DMS 273 (cell line): ENCODE data around the gene DNTTIP2.
"Not testable (repeated sequence)": the region's sequence is repeated elsewhere in the genome, so short reads cannot be mapped to it uniquely, and the experiment has no call there.

Experiments used
- DNase-seq: peaks from one replicate; lab custom pipeline; 2025; ENCODE audit not compliant: unreplicated experiment; lab: John Stamatoyannopoulos, UW

The DNTTIP2 gene

GRCh38 chr1:93877529-93877928 is 1.5 kb downstream of the DNTTIP2 start:
- no peak for DNase-seq

GRCh38 chr1:93876244-93876643 is 2.8 kb downstream of the DNTTIP2 start:
- no peak for DNase-seq

GRCh38 chr1:93874025-93874651 is 4.9 kb downstream of the DNTTIP2 start:
- DNase-seq: peak; percentile 41

- no peak for DNase-seq
Measured at GRCh38 chr1:93871366-93871765, 7.6 kb downstream of the DNTTIP2 start.

- no peak for DNase-seq
Measured at GRCh38 chr1:93869653-93870052, 9.4 kb downstream of the DNTTIP2 start.

GRCh38 chr1:93868492-93868891 is 10.5 kb downstream of the DNTTIP2 start:
- not testable (repeated sequence) for DNase-seq

GRCh38 chr1:93865253-93865652 is 13.8 kb downstream of the DNTTIP2 start:
- DNase-seq: no peak

GRCh38 chr1:93864175-93864574 is 14.8 kb downstream of the DNTTIP2 start:
- no peak for DNase-seq

GRCh38 chr1:93857653-93858052 is 21.4 kb downstream of the DNTTIP2 start:
- DNase-seq: not testable (repeated sequence)

GRCh38 chr1:93855983-93856382 is 23.0 kb downstream of the DNTTIP2 start:
- not testable (repeated sequence) for DNase-seq

GRCh38 chr1:93853940-93854339 is 25.1 kb downstream of the DNTTIP2 start:
- DNase-seq: no peak

GRCh38 chr1:93851878-93852277 is 27.1 kb downstream of the DNTTIP2 start:
- DNase-seq: no peak

- DNase-seq: no peak
Measured at GRCh38 chr1:93851327-93851712, 27.7 kb downstream of the DNTTIP2 start.

- peak; percentile 85 for DNase-seq
Measured at GRCh38 chr1:93850687-93851326, 28.2 kb downstream of the DNTTIP2 start.

- no peak for DNase-seq
Measured at GRCh38 chr1:93848350-93848883, 30.6 kb downstream of the DNTTIP2 start.

- DNase-seq: peak; percentile 87
Measured at GRCh38 chr1:93847811-93848288, 31.2 kb downstream of the DNTTIP2 start.

GRCh38 chr1:93846992-93847810 is 31.8 kb downstream of the DNTTIP2 start:
- DNase-seq: peak; percentile 93

- DNase-seq: peak; percentile 95
Measured at GRCh38 chr1:93846206-93846991, 32.6 kb downstream of the DNTTIP2 start.

GRCh38 chr1:93845538-93846205 is 33.3 kb downstream of the DNTTIP2 start:
- DNase-seq: peak; percentile 53
